GM21360 (cell line): ENCODE measurements around the gene HNRNPAB.

ENCODE experiments used
- ATAC-seq: cut with Tn5 transposase; IDR thresholded peaks from one replicate; pipeline ENCODE4 v1.9.1; 2021; ENCODE audit warnings: mild to moderate bottlenecking, moderate library complexity; ENCODE audit not compliant: unreplicated experiment

The HNRNPAB gene

DNA sequence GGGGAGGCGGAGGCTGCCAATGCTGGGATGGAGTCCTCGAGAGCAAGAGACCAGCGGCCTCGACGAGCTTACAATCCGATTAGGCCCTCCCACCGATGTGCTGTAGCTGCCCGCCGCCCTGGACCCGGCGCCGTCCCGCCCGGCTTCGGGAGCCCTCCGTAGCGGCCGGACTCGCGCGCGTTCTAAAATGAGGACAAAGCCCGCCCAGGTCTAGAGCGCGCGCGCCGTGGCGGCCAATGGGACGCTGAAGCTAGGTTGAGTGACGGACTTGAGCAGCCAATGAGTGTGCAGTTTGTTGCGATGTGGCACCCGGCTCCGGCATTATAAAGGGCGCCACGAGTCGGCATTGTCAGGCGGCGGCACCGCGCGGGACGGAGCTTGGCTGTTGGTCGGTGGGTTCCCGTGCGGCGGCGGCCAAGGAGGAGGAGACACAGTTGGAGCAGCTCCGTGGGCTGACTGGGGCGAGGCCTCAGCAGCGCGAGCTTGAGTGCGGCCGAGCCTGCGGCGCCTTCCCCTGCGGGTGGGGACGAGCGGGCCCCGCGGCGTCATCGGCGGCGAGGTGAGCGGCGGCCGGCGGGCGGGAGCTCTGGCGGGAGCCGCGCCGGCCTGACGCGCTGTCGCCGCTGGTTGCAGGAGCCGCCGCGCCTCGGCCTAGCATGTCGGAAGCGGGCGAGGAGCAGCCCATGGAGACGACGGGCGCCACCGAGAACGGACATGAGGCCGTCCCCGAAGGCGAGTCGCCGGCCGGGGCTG, at the start of gene HNRNPAB:
Gene HNRNPAB (plus strand): TSS at position 352 of the 753 bp plus-strand sequence. CDS start 305 bp downstream, at position 657.
- peak; percentile 80 for ATAC-seq

GRCh38 chr5:178155065-178155464, 49.3 kb upstream of the HNRNPAB start:
- ATAC-seq = no peak

DNA sequence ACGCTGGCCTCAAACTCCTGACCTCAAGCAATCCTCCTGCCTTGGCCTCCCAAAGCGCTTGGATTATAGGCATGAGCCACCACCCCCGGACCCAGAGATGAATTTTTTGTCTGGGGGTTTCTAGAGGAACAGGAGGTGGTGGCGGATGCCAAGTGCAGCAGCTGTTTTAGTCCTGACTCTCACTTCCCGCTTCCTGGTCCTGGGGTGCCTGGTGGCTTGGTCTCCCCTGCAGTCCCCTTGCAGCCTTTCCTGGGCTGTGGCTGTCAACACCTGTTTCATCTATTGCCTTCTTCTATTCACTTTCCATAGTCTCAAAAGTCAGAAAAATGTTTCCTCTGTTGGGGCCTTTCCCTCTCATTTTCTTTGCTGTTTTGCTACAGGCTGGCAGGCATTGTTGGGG, 44.2 kb upstream of the HNRNPAB start:
- no peak for ATAC-seq

GRCh38 chr5:178162481-178162880, 41.9 kb upstream of the HNRNPAB start:
- ATAC-seq = no peak

DNA sequence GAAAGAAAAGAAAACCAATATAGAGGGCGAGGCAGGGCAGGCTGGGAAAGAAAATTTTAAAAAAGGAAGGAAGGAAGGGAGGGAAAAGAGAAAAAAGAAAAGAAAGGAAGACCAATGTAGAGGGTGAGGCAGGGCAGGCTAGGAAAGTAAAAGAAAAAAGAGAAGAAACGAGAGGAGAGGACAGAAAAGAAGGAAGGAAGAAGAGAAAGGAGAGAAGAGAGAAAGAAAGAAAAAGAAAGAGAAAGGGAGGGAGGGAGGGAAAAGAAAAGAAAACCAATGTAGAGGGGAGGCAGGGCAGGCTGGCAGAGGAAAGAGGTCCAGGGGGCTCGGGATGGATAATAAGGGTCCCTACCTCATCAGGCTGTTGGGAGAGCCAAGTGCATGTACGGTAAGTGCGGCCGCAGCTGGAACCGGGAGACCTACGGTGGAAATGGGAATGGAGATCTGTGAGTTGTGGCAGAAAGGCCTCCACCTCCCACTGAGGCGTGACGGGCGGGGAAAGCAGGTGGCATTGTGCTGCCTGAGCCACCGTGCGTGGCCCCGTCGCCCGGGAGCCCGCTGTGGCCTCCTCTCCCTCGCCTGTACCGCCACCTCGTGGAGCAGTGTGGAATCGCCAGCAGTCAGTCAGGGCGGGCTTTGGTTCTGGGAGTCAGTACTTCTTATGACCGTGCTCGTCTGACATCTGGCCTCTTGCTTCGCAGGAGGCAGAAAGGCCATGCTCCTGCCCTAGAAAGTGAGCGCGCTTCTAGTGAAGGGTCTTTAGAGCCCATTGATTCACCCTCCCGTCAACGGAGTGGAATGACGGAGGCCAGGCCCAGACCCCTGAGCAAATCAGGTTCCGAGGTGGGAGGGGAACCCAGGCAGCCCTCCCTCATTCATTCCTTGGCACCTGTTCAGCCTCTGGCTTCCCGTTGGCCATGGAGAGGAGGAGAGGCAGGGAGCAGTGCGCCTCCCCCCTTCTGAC, 40.3 kb upstream of the HNRNPAB start:
- peak; percentile 96 for ATAC-seq

DNA sequence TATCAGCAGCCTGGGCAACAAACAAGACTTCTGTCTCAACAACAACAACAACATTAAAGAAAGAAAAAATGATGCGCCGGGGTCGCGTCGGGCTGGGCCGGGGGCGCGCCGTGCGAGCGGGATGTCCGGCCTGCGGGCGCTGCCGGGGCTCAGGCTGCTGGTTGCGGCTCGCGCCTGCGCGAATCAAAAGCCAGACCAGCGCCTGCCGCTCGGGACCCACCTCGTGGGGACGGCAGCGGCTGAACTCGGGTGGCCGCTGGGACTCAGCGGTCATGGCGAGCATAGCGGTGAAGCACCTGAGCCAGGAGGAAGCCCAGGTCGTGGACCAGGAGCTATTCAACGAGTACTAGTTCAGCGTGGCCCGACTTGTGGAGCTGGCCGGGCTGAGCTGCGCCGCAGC, 38.8 kb upstream of the HNRNPAB start:
- no peak for ATAC-seq

DNA sequence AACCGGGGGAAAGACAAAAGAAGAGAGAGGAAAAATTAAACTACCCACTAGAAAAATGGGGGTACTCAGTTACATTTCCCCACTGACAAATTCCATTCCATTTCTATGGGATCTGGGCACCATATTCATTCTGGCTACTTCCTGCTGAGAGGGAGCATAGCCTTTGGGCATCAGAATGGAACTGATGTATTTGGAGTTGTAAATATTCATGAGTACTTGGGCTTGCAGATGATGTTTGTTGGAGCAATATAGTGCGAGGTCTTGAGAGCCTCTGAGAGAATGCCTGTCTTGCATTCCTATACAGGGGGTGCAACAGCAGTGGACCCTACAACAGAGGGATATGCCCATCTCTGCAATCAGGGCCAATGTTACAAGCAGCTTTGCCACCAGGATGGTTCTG, 33.9 kb upstream of the HNRNPAB start:
- no peak for ATAC-seq

- ATAC-seq = no peak
These were observed 29.9 kb upstream of the HNRNPAB start for GRCh38 chr5:178174456-178174855.

DNA sequence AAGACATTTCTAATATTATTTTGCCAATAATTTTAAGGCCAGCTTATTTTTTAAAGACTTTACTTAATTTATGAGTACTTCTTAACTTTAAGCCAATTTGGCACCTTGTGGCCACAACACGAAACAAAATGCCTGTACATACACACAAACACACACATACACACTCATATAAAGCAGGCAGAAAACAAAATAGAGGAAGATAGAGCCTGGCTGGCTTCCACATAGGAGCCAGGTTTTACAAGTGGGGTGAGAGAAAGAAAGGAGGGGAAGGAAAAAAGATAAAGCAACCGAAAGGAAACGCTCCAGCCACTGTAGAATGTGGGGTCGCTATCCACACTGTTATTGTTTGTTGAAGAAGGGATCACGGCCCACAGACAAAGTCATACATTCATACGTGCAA, 27.5 kb upstream of the HNRNPAB start:
- no peak for ATAC-seq

GRCh38 chr5:178177569-178177968, 26.8 kb upstream of the HNRNPAB start:
- ATAC-seq = no peak

- no peak for ATAC-seq
These were observed 24.0 kb upstream of the HNRNPAB start for GRCh38 chr5:178180141-178180863.

GRCh38 chr5:178182158-178182876, 22.0 kb upstream of the HNRNPAB start:
- no peak for ATAC-seq

GRCh38 chr5:178186427-178186826, 17.9 kb upstream of the HNRNPAB start:
- ATAC-seq = no peak

- no peak for ATAC-seq
These were observed 17.3 kb upstream of the HNRNPAB start, which contains the start of gene GMCL2 for GRCh38 chr5:178187014-178187413. Gene GMCL2, minus strand, starts transcription at chr5:178187371. Its CDS starts 72 bp downstream, at chr5:178187299.

DNA sequence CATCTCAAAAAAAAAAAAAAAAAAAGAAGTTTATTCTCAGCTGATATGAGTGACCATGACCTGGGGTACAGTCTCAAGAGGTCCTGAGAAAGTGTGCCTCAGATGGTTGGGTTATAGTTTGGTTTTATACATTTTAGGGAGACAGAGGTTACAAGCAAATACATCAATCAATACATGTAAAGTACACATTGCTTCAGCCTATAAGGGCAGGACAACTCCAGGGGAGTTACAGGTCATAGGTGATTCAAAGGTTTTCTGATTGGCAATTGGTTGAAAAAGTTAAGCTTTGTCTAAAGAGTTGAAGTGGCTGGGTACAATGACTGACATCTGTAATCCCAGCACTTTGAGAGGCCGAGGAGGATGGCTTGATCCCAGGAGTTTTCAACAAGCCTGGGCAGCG, 14.9 kb upstream of the HNRNPAB start:
- no peak for ATAC-seq

DNA sequence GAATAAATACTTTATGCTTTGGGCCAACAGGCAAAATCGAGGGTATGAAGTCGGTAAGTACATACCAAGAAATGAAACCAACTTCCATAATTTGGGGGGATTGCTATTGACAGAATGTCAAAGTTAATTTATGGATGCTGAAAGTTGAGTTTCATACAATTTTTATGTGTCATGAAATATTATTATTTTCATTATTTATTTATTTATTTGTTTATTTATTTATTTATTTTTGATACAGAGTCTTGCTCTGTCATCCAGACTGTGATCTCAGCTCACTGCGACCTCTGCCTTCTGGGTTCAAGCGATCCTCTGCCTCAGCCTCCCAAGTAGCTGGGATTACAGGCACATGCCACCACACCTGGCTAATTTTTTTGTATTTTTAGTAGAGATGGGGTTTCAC, 12.7 kb upstream of the HNRNPAB start:
- ATAC-seq = no peak

- ATAC-seq = no peak
These were observed 12.1 kb upstream of the HNRNPAB start for GRCh38 chr5:178192244-178192643.

- no peak for ATAC-seq
These were observed 11.5 kb upstream of the HNRNPAB start for GRCh38 chr5:178192787-178193186.

- ATAC-seq = no peak
These were observed 11.0 kb upstream of the HNRNPAB start for GRCh38 chr5:178193251-178193809.

GRCh38 chr5:178194026-178194425, 10.3 kb upstream of the HNRNPAB start:
- no peak for ATAC-seq
